A673 (cell line): ENCODE measurements around the gene GMDS. TPM values are rescaled to one million over a fixed set of nuclear protein-coding genes. Genes with fewer than 3 reads are reported as not detected.
A peak's percentile ranks its signal among the peaks of the same experiment; 100 is the strongest.

Experiments used
- BruUV-seq: library from RNA; stranded (reverse); fragments of 400-500 nt; replicated peaks from 2 replicates; lab custom pipeline; 2021; lab: Mats Ljungman, UMichigan
- CTCF ChIA-PET: fragments of 300-600 bp; sonication (Branson Sonifier 250); formaldehyde crosslinking; loops from one replicate; lab custom pipeline; 2022; ENCODE audit warnings: antibody characterized with exemption; lab: Charles Lee
- POLR2A ChIA-PET: fragments of 300-600 bp; sonication (Branson Sonifier 250); formaldehyde crosslinking; loops from one replicate; lab custom pipeline; 2022; ENCODE audit warnings: antibody characterized with exemption; ENCODE audit not compliant: low non-redundant PET; lab: Charles Lee
- DNase-seq: peaks from one replicate; pipeline ENCODE4 v3.0.0-alpha.2; 2015; ENCODE audit warnings: low spot score
- H3K27ac ChIP-seq: fragments of 200-600 bp; sonication (generic); 2 replicates; pipeline ENCODE4 v1.5.1; 2016; ENCODE audit warnings: mixed run types, low read depth, mild to moderate bottlenecking, mixed read lengths, antibody characterized with exemption, low read length; ENCODE audit not compliant: poor library complexity, severe bottlenecking
- H3K27me3 ChIP-seq: fragments of 200-600 bp; sonication (generic); replicated peaks from 2 replicates; pipeline ENCODE4 v1.6.1; 2017; ENCODE audit warnings: mixed run types, low read depth, mild to moderate bottlenecking, mixed read lengths, antibody characterized with exemption, low read length; ENCODE audit not compliant: insufficient read depth, poor library complexity
- H3K36me3 ChIP-seq: fragments of 200-600 bp; sonication (generic); 2 replicates; pipeline ENCODE4 v1.6.1; 2016; ENCODE audit warnings: mixed run types, mild to moderate bottlenecking, mixed read lengths, antibody characterized with exemption, low read length; ENCODE audit not compliant: insufficient read depth, poor library complexity, severe bottlenecking
- H3K4me1 ChIP-seq: fragments of 200-600 bp; sonication (generic); 2 replicates; pipeline ENCODE4 v1.6.1; 2017; ENCODE audit warnings: mixed run types, mild to moderate bottlenecking, mixed read lengths, antibody characterized with exemption, low read length; ENCODE audit not compliant: insufficient read depth, poor library complexity, severe bottlenecking
- H3K4me3 ChIP-seq: fragments of 200-600 bp; sonication (generic); 2 replicates; pipeline ENCODE4 v1.5.1; 2016; ENCODE audit warnings: low read depth, mixed run types, mild to moderate bottlenecking, mixed read lengths, low read length; ENCODE audit not compliant: poor library complexity, severe bottlenecking
- H3K9me3 ChIP-seq: fragments of 200-600 bp; sonication (generic); 2 replicates; pipeline ENCODE4 v1.6.1; 2016; ENCODE audit warnings: mixed run types, low read depth, mild to moderate bottlenecking, mixed read lengths, antibody characterized with exemption, low read length; ENCODE audit not compliant: poor library complexity, severe bottlenecking
- CTCF ChIP-seq: fragments of 300-800, 200-600 bp; sonication (generic); conservative IDR thresholded peaks from 2 replicates; pipeline ENCODE4 v1.5.1; 2017; ENCODE audit warnings: low read depth, mild to moderate bottlenecking, antibody characterized with exemption, low read length, moderate library complexity, mixed read lengths
- EZH2 ChIP-seq: fragments of 200-600 bp; sonication (generic); IDR thresholded peaks from 2 replicates; pipeline ENCODE4 v1.6.1; 2017; ENCODE audit warnings: borderline replicate concordance, low read depth, mild to moderate bottlenecking, mixed read lengths, antibody characterized with exemption, low read length; ENCODE audit not compliant: poor library complexity, severe bottlenecking
- intact Hi-C: fragments of 100-400 bp; cut with micrococcal nuclease; formaldehyde crosslinking; loops from one replicate; pipeline ENCODE4 v1.10.0; 2022; ENCODE audit not compliant: unreplicated experiment
- total RNA-seq: library from RNA; stranded (reverse); gene quantifications from 2 replicates; pipeline ENCODE4 v1.2.3, GENCODE V29; 2021

GMDS gene
- total RNA-seq, 1 experiment from 2014 or later, result 15.2 TPM

GRCh38 chr6:1795910-1796309 is 449.5 kb downstream of the GMDS start:
- no peak overlapping the region for H3K27ac ChIP-seq
- no peaks in the 10 kb centered on the region for H3K36me3 ChIP-seq
- intact Hi-C loops, result no loop called here
- no peaks in the 10 kb centered on the region for H3K4me1 ChIP-seq
- ChIA-PET POLR2A (no interaction called here), CTCF (no interaction called here)
- no peaks in the 10 kb centered on the region for H3K27me3 ChIP-seq
- no peak for DNase-seq
- no peaks in the 10 kb centered on the region for H3K9me3 ChIP-seq
- BruUV-seq, result no TSS peak
- no peak for TF ChIP-seq CTCF
- TF ChIP-seq EZH2, result no peak
- no peak overlapping the region for H3K4me3 ChIP-seq

- TF ChIP-seq EZH2 (no peak), CTCF (peak; percentile 68)
- Histone ChIP-seq H3K27me3 (no peaks in the 10 kb centered on the region), H3K4me1 (no peaks in the 10 kb centered on the region), H3K36me3 (no peaks in the 10 kb centered on the region), H3K4me3 (no peak overlapping the region), H3K9me3 (no peaks in the 10 kb centered on the region), H3K27ac (no peak overlapping the region)
- DNase-seq, result peak; percentile 53
- CTCF ChIA-PET, result no interaction called here
- BruUV-seq, result no TSS peak
- POLR2A ChIA-PET, result no interaction called here
- intact Hi-C loops, result no loop called here
Observed at GRCh38 chr6:1792989-1793388, 452.4 kb downstream of the GMDS start.

GRCh38 chr6:1790684-1791083 is 454.7 kb downstream of the GMDS start:
- H3K9me3 ChIP-seq, result no peaks in the 10 kb centered on the region
- no TSS peak for BruUV-seq
- no peaks in the 10 kb centered on the region for H3K4me1 ChIP-seq
- POLR2A ChIA-PET, result no interaction called here
- H3K4me3 ChIP-seq, result no peak overlapping the region
- intact Hi-C loops, result no loop called here
- CTCF ChIA-PET, result no interaction called here
- no peaks in the 10 kb centered on the region for H3K36me3 ChIP-seq
- TF ChIP-seq EZH2 (no peak), CTCF (no peak)
- no peaks in the 10 kb centered on the region for H3K27me3 ChIP-seq
- no peak overlapping the region for H3K27ac ChIP-seq
- no peak for DNase-seq
